GM19043 (cell line): ENCODE measurements around the gene SORL1.

ENCODE experiments used
- ATAC-seq: cut with Tn5 transposase; IDR thresholded peaks from one replicate; pipeline ENCODE4 v1.9.1; 2021; ENCODE audit warnings: low read depth; ENCODE audit not compliant: unreplicated experiment

SORL1 gene

GRCh38 chr11:121524233-121524631 lies 72.1 kb downstream of the SORL1 start:
- ATAC-seq: no peak

GRCh38 chr11:121525376-121525775 lies 73.3 kb downstream of the SORL1 start:
- no peak for ATAC-seq

GRCh38 chr11:121530257-121530656 lies 78.1 kb downstream of the SORL1 start:
- ATAC-seq: no peak

- no peak for ATAC-seq
Measured at GRCh38 chr11:121533601-121534000, 81.5 kb downstream of the SORL1 start.

DNA sequence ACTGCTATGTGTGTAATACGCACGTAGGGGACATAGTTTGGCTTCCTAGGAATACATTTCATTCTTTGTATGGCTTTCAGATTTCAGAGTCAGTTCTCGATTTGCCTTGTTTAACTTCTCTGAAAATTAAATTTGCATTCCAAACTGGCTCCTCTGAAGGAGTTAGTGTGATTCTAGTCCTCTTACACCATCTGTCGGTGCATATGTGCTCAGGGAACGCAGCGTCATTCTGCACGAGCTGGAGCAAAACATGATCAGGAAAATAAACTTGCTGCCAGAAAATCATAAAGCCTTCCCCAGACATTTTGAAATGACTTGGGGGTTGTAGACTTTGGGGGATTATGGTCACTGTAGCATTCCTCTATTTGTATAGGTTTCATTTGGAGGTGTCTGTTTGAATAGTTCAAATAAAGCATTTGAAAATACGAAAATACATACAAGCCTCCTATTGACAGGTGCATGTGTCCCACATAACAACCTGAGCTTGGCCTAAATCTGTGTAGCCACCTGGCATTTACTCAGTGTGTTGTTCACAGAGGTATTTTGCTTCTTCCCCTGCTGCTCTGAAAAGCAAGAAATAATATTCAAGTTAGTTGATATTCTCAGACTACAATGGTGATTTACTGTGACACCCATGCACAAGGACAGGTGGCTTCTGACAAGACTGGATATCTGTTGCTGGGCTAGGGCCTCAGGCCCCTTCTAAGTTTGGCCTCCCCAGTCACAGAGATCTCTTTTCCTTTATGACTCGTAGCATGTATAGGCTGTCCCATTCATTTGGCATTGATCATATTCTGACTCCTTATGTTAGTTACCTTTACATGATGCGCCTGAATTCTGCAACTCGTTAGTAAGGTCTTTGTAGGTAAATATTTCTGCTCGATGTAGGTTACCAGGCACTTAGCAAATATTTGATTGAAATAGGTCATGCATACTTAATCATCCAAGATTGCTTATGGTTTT lies 82.3 kb downstream of the SORL1 start:
- ATAC-seq: no peak

GRCh38 chr11:121535129-121535796 lies 83.1 kb downstream of the SORL1 start:
- no peak for ATAC-seq

DNA sequence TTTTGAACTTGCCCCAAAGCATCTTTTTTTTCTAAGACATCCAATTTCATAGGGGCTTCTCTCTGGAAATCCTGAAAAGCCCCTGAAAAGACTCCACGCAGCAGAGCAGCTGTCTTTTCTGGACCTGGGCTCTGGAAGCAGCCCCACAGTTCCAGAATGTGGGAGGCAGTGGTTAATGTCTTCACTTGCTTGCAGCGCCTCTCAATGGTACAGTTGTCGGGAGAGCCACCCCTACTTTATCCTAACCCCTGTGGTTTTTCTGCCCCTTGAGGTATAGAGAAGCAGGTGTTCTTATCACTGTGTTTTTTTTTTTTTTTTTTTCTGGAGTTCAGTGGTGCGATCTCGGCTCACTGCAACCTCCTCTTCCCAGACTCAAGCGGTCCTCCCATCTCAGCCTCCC lies 84.0 kb downstream of the SORL1 start:
- no peak for ATAC-seq

DNA sequence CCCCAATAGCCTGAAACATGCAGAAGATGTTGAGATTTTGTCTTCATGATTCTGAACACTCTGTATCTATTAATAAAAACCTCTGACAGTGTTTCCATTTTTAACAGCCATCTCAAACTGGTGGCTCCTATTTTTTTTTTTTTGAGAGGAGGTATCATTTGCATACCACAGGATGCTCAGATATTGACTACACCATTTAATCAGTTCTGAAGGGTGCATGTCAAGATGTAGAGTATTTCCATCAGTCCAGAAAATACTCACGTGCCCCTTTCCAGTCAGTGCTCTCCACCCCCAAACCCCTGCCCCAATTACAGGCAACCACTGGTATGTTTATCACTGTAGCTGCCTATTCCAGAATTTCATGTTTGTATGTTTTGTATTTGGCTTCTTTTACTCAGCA lies 85.9 kb downstream of the SORL1 start:
- peak; percentile 82 for ATAC-seq

DNA sequence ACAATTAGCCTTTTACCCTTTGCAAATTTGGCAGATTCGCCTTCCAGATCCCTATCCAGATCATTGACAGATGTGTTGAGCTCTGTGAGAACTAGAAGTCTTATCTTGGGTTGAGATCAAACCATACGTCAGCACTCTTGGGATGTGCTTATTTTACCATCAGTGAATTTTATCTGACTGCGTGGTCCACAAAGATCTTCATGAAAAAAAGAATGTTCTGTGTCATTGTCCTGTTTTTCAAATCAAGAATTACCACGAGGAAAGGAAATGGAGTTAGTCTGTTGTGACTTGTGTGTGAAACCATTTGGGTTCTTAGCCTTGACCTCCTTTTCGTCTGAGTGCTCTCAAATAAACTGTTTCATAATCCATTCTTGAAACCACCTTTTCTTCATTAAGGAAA lies 86.9 kb downstream of the SORL1 start:
- no peak for ATAC-seq

- no peak for ATAC-seq
Measured at GRCh38 chr11:121540627-121541026, 88.5 kb downstream of the SORL1 start.

GRCh38 chr11:121543836-121544380 lies 91.8 kb downstream of the SORL1 start:
- no peak for ATAC-seq

DNA sequence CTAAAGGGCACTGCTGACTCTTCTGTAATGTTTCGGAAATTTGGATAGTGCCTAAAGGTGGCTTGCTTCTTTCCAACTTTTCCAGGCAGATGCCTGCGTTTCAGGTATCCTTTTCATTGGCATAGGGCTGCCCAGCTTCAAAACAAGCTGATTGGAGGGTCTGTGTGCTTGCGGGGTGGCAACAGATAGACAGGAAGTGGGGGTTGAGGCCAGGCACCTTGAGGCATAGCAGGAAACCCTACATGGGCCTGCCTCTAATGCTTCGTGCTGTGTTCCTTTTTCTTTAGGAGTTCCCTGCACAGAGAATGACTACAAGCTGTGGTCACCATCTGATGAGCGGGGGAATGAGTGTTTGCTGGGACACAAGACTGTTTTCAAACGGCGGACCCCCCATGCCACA lies 92.8 kb downstream of the SORL1 start:
- no peak for ATAC-seq

DNA sequence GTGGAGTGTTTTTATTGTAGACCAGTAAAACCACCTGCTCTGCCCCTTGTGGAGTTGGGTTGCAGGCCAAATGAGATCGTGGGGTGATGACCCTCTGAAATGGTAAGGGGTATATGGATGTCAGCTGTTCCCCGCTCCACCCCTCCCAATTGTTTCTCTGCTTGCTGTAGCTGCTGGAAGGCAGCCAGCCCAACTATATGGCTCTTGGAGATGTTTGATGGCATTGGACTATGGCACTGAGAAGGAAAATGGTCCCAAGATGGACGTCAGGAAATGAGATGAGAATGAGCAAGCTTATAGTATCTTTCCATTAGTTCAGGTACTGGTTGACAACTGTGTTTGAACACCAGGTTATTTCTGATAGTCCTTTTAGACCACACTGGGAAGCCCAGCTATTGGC lies 95.5 kb downstream of the SORL1 start:
- no peak for ATAC-seq

DNA sequence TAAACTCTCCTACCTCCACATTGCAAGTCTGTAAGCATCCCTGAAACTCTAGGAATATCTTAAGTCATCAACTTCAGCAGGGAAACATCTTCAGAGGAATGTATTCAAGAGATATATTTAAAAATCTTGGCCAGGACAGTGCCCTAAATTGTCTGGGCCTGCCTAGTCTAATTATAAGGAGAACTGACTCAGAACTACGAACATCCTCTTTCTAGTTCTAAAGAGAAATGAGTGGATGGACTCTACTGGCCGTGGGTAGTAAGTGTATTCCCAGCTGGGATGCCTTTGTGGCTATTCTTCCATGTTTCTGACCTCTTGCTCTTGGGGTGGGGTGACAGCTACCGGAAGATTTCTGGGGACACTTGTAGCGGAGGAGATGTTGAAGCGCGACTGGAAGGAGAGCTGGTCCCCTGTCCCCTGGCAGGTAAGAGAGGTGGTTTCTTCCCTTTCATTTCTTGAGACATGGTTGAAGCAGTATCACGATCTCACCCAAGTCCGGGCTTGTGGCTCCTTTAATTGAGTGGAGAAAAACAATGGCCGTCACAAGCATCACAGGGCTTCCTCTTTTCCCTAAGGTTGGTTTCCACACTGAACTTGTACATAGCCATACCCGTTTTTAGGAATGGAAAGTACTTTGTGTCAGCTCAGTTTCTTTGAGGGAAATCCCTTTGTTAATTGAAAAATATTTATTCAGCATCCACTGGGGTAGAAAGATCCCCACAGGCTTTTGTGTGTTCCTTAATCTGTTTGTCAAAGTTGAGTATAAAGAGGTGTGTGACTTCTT lies 98.3 kb downstream of the SORL1 start:
- ATAC-seq: no peak

DNA sequence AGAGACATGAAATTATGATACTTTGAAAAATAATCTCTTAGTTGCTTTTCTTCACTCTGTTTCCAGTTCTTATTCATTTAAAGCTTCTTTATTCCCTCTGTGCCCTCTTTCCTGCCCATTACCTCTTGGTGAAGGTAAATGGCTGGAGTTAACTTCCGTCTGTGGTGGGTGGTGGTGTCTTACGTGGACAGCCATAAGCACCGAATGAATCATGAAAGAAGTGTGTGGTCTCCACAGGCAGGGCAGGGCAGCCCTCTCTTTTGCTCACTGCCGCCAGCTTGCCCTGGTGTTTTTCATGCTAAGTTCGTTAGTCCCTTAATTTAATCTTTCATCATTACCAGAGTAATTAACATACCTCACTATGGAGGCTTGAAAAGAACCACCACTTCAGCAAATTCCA lies 99.3 kb downstream of the SORL1 start:
- ATAC-seq: no peak

GRCh38 chr11:121552154-121552553 lies 100.0 kb downstream of the SORL1 start:
- no peak for ATAC-seq

- no peak for ATAC-seq
Measured at GRCh38 chr11:121552644-121553043, 100.5 kb downstream of the SORL1 start.

- no peak for ATAC-seq
Measured at GRCh38 chr11:121553389-121553788, 101.3 kb downstream of the SORL1 start.

GRCh38 chr11:121553806-121554205 lies 101.7 kb downstream of the SORL1 start:
- no peak for ATAC-seq

DNA sequence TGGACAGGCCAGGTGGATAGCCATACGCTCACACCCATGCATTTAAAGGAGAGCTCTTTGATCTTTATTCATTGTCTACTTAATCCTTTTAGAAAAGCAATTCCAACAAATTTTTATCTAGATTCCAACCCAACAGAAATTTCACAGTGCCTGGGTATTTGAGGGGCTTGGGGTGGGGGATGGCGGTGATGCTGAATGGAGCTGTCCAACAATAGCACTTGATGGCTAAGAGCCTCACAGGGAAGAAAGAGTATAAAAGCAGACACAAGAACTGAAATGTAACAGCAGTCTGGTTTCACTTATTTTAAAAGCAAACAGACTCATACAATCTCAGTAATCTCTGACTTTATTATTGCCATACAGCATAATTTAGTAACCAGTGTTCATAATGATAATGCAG lies 102.4 kb downstream of the SORL1 start:
- ATAC-seq: no peak

- ATAC-seq: no peak
Measured at GRCh38 chr11:121555121-121555520, 103.0 kb downstream of the SORL1 start.
